Neural cell (in vitro differentiated cells): Measurements from ENCODE around the gene SAPCD1. TPM values are rescaled to one million over a fixed set of nuclear protein-coding genes. Genes with fewer than 3 reads are reported as not detected.

Experiments used
- H2AFZ ChIP-seq: fragments of 200-600, 300-800 bp; sonication (generic), shearing (Covaris generic); 2 replicates; pipeline ENCODE4 v1.6.0; 2014; ENCODE audit warnings: low read depth, mild to moderate bottlenecking, antibody characterized with exemption, low read length, moderate library complexity
- H3F3A ChIP-seq: fragments of 200-600 bp; shearing (Covaris generic); 2 replicates; pipeline ENCODE4 v1.6.1; 2016; ENCODE audit warnings: mild to moderate bottlenecking, moderate library complexity, mixed read lengths, antibody characterized with exemption, low read length; ENCODE audit not compliant: insufficient read depth, poor library complexity, severe bottlenecking
- H3K27ac ChIP-seq: fragments of 200-600, 300-800 bp; sonication (generic), shearing (Covaris generic); 2 replicates; pipeline ENCODE4 v1.5.1; 2014; ENCODE audit warnings: mild to moderate bottlenecking, low read length, moderate library complexity
- H3K27me3 ChIP-seq: fragments of 300-800, 200-600 bp; sonication (generic), shearing (Covaris generic); 2 replicates; pipeline ENCODE4 v1.6.0; 2014; ENCODE audit warnings: mild to moderate bottlenecking, low read depth, low read length, moderate library complexity; ENCODE audit not compliant: insufficient read depth
- H3K36me3 ChIP-seq: fragments of 300-800, 200-600 bp; sonication (generic), shearing (Covaris generic); 2 replicates; pipeline ENCODE4 v1.5.1; 2014; ENCODE audit warnings: mild to moderate bottlenecking, antibody characterized with exemption, low read length, moderate library complexity; ENCODE audit not compliant: insufficient read depth
- H3K4me2 ChIP-seq: fragments of 300-800, 200-600 bp; sonication (generic), shearing (Covaris generic); 2 replicates; pipeline ENCODE4 v1.6.0; 2014; ENCODE audit warnings: mild to moderate bottlenecking, low read length
- H3K4me3 ChIP-seq: fragments of 300-800, 200-600 bp; sonication (generic), shearing (Covaris generic); 2 replicates; pipeline ENCODE4 v1.5.1; 2014; ENCODE audit warnings: mild to moderate bottlenecking, low read length, moderate library complexity
- H3K79me2 ChIP-seq: fragments of 200-600 bp; shearing (Covaris generic); replicated peaks from 2 replicates; pipeline ENCODE4 v1.6.0; 2014; ENCODE audit warnings: mild to moderate bottlenecking, low read length, moderate library complexity; ENCODE audit not compliant: insufficient read depth
- H3K9ac ChIP-seq: fragments of 300-800, 200-600 bp; sonication (generic), shearing (Covaris generic); 2 replicates; pipeline ENCODE4 v1.6.1; 2016; ENCODE audit warnings: mild to moderate bottlenecking, low read length, mixed read lengths
- H3K9me2 ChIP-seq: fragments of 200-600 bp; shearing (Covaris generic); 2 replicates; pipeline ENCODE4 v1.6.1; 2016; ENCODE audit warnings: mild to moderate bottlenecking, low read length, mixed read lengths; ENCODE audit not compliant: insufficient read depth
- H3K9me3 ChIP-seq: fragments of 200-600, 300-800 bp; sonication (generic), shearing (Covaris generic); 2 replicates; pipeline ENCODE4 v1.6.1; 2016; ENCODE audit warnings: mild to moderate bottlenecking, mixed run types, low read length, moderate library complexity, mixed read lengths
- H4K20me1 ChIP-seq: fragments of 200-600 bp; shearing (Covaris generic); 2 replicates; pipeline ENCODE4 v1.6.1; 2016; ENCODE audit warnings: mild to moderate bottlenecking, mixed run types; ENCODE audit not compliant: insufficient read depth
- CTCF ChIP-seq: fragments of 450-650 bp; IDR thresholded peaks from 2 replicates; pipeline ENCODE4 v1.5.1; 2014; ENCODE audit warnings: antibody characterized with exemption, mild to moderate bottlenecking, moderate library complexity; ENCODE audit not compliant: poor library complexity, severe bottlenecking
- EP300 ChIP-seq: fragments of 450-650 bp; conservative IDR thresholded peaks from 2 replicates; pipeline ENCODE4 v1.6.1; 2014; ENCODE audit warnings: antibody characterized with exemption, mild to moderate bottlenecking, moderate library complexity; ENCODE audit not compliant: poor library complexity, severe bottlenecking
- EZH2 ChIP-seq: fragments of 200-600, 300-800 bp; shearing (Covaris generic), sonication (generic); IDR thresholded peaks from 2 replicates; pipeline ENCODE4 v1.6.1; 2014; ENCODE audit warnings: antibody characterized with exemption, low read length, borderline replicate concordance, mild to moderate bottlenecking; ENCODE audit not compliant: insufficient read depth, poor library complexity, severe bottlenecking
- MXI1 ChIP-seq: fragments of 450-650 bp; conservative IDR thresholded peaks from 2 replicates; pipeline ENCODE4 v1.6.1; 2014; ENCODE audit warnings: antibody characterized with exemption, mild to moderate bottlenecking; ENCODE audit not compliant: poor library complexity, severe bottlenecking
- POLR2AphosphoS5 ChIP-seq: IDR thresholded peaks from 2 replicates; pipeline ENCODE4 v1.6.1; 2012
- RAD21 ChIP-seq: fragments of 450-650 bp; conservative IDR thresholded peaks from 2 replicates; pipeline ENCODE4 v1.6.1; 2014; ENCODE audit warnings: antibody characterized with exemption, mild to moderate bottlenecking, moderate library complexity
- SMC3 ChIP-seq: fragments of 450-650 bp; conservative IDR thresholded peaks from 2 replicates; pipeline ENCODE4 v1.6.1; 2014; ENCODE audit warnings: antibody characterized with exemption, mild to moderate bottlenecking, moderate library complexity; ENCODE audit not compliant: poor library complexity
- TAF1 ChIP-seq: IDR thresholded peaks from 2 replicates; pipeline ENCODE4 v1.6.1; 2012; ENCODE audit warnings: low read depth
- polyA plus RNA-seq: library from polyadenylated mRNA; depleted of rRNA; stranded (reverse); fragments of >200 nt; gene quantifications from 2 replicates; pipeline ENCODE4 v1.2.3, GENCODE V29; 2014
- TF ChIP-seq, protein P1 (sequence below): IDR thresholded peaks from 2 replicates; pipeline ENCODE4 v1.6.1; 2012; ENCODE audit warnings: borderline replicate concordance

SAPCD1 gene
- polyA plus RNA-seq, 1 donor from 2014 or later: not detected

GRCh38 chr6:31768363-31769257 lies 6.2 kb downstream of the SAPCD1 start:
- Histone ChIP-seq H3K4me3 (no peak overlapping the region), H3K36me3 (no peaks in the 10 kb centered on the region), H3K9me3 (no peaks in the 10 kb centered on the region), H3K27ac (no peak overlapping the region), H3F3A (no peaks in the 10 kb centered on the region), H3K9ac (no peak overlapping the region), H3K79me2 (no peaks in the 10 kb centered on the region), H4K20me1 (no peaks in the 10 kb centered on the region), H2AFZ (no peak overlapping the region), H3K27me3 (no peaks in the 10 kb centered on the region), H3K4me2 (no peak overlapping the region), H3K9me2 (no peaks in the 10 kb centered on the region)
- no peak for TF ChIP-seq SMC3
- no peak for TF ChIP-seq RAD21
- TF ChIP-seq POLR2AphosphoS5: no peak
- TF ChIP-seq EP300: no peak
- TF ChIP-seq MXI1: no peak
- no peak for TF ChIP-seq EZH2
- TF ChIP-seq TAF1: no peak
- TF ChIP-seq, protein P1, sequence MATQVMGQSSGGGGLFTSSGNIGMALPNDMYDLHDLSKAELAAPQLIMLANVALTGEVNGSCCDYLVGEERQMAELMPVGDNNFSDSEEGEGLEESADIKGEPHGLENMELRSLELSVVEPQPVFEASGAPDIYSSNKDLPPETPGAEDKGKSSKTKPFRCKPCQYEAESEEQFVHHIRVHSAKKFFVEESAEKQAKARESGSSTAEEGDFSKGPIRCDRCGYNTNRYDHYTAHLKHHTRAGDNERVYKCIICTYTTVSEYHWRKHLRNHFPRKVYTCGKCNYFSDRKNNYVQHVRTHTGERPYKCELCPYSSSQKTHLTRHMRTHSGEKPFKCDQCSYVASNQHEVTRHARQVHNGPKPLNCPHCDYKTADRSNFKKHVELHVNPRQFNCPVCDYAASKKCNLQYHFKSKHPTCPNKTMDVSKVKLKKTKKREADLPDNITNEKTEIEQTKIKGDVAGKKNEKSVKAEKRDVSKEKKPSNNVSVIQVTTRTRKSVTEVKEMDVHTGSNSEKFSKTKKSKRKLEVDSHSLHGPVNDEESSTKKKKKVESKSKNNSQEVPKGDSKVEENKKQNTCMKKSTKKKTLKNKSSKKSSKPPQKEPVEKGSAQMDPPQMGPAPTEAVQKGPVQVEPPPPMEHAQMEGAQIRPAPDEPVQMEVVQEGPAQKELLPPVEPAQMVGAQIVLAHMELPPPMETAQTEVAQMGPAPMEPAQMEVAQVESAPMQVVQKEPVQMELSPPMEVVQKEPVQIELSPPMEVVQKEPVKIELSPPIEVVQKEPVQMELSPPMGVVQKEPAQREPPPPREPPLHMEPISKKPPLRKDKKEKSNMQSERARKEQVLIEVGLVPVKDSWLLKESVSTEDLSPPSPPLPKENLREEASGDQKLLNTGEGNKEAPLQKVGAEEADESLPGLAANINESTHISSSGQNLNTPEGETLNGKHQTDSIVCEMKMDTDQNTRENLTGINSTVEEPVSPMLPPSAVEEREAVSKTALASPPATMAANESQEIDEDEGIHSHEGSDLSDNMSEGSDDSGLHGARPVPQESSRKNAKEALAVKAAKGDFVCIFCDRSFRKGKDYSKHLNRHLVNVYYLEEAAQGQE: no peak
- TF ChIP-seq CTCF: no peak

DNA sequence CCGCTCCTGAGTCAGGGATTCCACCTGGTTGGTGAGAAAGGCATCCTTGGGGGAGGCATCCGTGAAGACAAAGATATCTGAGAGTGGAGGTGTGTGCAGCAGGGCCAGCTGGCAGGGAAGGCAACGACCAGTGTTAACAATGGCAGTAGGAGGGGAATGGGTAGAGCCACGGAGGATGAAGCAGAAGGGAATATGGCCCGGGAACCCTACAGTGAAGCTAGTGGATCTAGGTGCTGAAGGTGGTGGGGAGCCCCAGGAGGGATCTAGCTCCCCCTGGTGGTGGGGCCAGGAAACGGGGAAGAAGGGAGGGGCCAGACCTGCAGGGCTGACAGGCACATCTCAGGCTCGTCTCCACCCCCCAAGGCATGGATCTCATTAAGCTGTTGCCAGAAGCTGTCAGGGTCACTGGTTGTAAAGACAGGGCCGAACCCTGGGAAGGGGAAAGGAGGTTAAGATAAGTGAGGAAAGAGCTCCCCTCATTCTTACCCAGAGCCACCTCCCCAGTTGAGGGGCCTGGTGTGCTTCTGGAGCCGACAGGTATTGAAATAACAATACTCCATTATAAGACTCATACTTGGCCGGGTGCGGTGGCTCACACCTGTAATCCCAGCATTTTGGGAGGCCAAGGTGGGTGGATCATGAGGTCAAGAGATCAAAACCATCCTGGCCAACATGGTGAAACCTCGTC lies 7.4 kb downstream of the SAPCD1 start:
- no peak overlapping the region for H3K27ac ChIP-seq
- TF ChIP-seq CTCF (no peak), SMC3 (no peak), EP300 (no peak), MXI1 (no peak), RAD21 (no peak), EZH2 (no peak), TAF1 (no peak)
- TF ChIP-seq, protein P1: no peak
- no peaks in the 10 kb centered on the region for H3K79me2 ChIP-seq
- H3K36me3 ChIP-seq: no peaks in the 10 kb centered on the region
- H3K27me3 ChIP-seq: no peaks in the 10 kb centered on the region
- H3K4me3 ChIP-seq: no peak overlapping the region
- no peak overlapping the region for H2AFZ ChIP-seq
- no peaks in the 10 kb centered on the region for H3F3A ChIP-seq
- H3K9ac ChIP-seq: no peak overlapping the region
- H4K20me1 ChIP-seq: no peaks in the 10 kb centered on the region
- H3K9me3 ChIP-seq: no peaks in the 10 kb centered on the region
- H3K4me2 ChIP-seq: no peak overlapping the region
- no peaks in the 10 kb centered on the region for H3K9me2 ChIP-seq
